ENCODE data around the gene PLA2G3.

GRCh38 chr22:31150615-31151014, 10.3 kb upstream of the PLA2G3 start:
- TF ChIP-seq CTCF (IDR thresholded peaks at IDR 0.05) (peak; percentile 26 to 48 (median 32)), POLR2A (IDR thresholded peaks at IDR 0.05) (no peak), POLR2AphosphoS5 (IDR thresholded peaks at IDR 0.05) (no peak), EP300 (IDR thresholded peaks at IDR 0.05; ENCODE audit: low read depth) (no peak)
